SK-N-SH (cell line): ENCODE measurements around the gene C3orf20. TPM values are rescaled to one million over a fixed set of nuclear protein-coding genes. Genes with fewer than 3 reads are reported as not detected.

Experiments
- CTCF ChIA-PET: fragments of 300-600, 350-600 bp; formaldehyde crosslinking; extraction: SDS; loops from one replicate; lab custom pipeline; 2021; lab: Yijun Ruan, JAX
- POLR2A ChIA-PET: fragments of 350-600 bp; sonication (Branson Sonifier 250); formaldehyde crosslinking; extraction: SDS; loops from one replicate; lab custom pipeline; 2020; ENCODE audit warnings: antibody characterized with exemption, inconsistent platforms; lab: Yijun Ruan, JAX
- DNase-seq: peaks from one replicate; pipeline ENCODE4 v3.0.0; 2012
- H2AFZ ChIP-seq: fragments of 200-600 bp; sonication (generic); 2 replicates; pipeline ENCODE4 v1.8.1; 2016; ENCODE audit warnings: antibody characterized with exemption, mild to moderate bottlenecking, low read depth
- H3F3A ChIP-seq: fragments of 200-600 bp; sonication (generic); replicated peaks from 2 replicates; pipeline ENCODE3; 2016; ENCODE audit warnings: antibody characterized with exemption, mild to moderate bottlenecking; ENCODE audit not compliant: insufficient read depth
- H3K27ac ChIP-seq, 2 experiments: fragments of 200-500 bp in 1 of 2; fragments of 200-600 bp in 1 of 2; sonication (Bioruptor generic) in 1 of 2; sonication (generic), shearing (Covaris generic) in 1 of 2; 2 replicates each; pipeline versions ENCODE4 v1.5.1 to v1.6.1; 2014 to 2016; ENCODE audit warnings: low read depth in 2 of 2, inconsistent platforms in 1 of 2, low read length in 1 of 2, mild to moderate bottlenecking in 1 of 2, mixed read lengths in 1 of 2
- H3K27me3 ChIP-seq: fragments of 200-600 bp; sonication (generic), shearing (Covaris generic); 2 replicates; pipeline ENCODE4 v1.6.1; 2016; ENCODE audit warnings: mixed run types; ENCODE audit not compliant: insufficient read depth
- H3K36me3 ChIP-seq, 2 experiments: fragments of 200-500 bp in 1 of 2; fragments of 200-600 bp in 1 of 2; sonication (Bioruptor generic) in 1 of 2; sonication (generic) in 1 of 2; replicated peaks in 1 of 2; 2 replicates each; pipeline versions ENCODE3 to v1.5.1; 2014 to 2016; ENCODE audit warnings: low read length in 1 of 2, mild to moderate bottlenecking in 1 of 2; ENCODE audit not compliant: insufficient read depth in 2 of 2, control insufficient read depth in 1 of 2
- H3K4me1 ChIP-seq, 2 experiments: fragments of 200-500 bp in 1 of 2; fragments of 200-600 bp in 1 of 2; sonication (Bioruptor generic) in 1 of 2; sonication (generic), shearing (Covaris generic) in 1 of 2; 2 replicates each; pipeline versions ENCODE4 v1.5.1 to v1.6.1; 2014 to 2016; ENCODE audit warnings: low read depth in 1 of 2, low read length in 1 of 2, mixed run types in 1 of 2; ENCODE audit not compliant: insufficient read depth in 2 of 2, control insufficient read depth in 1 of 2
- H3K4me2 ChIP-seq: fragments of 200-600 bp; sonication (generic), shearing (Covaris generic); 2 replicates; pipeline ENCODE4 v1.6.1; 2017; ENCODE audit warnings: mixed run types
- H3K4me3 ChIP-seq, 2 experiments: fragments of 200-500 bp in 1 of 2; fragments of 200-600 bp in 1 of 2; sonication (Bioruptor generic) in 1 of 2; sonication (generic), shearing (Covaris generic) in 1 of 2; 2 replicates each; pipeline versions ENCODE4 v1.5.1 to v1.8.1; 2014 to 2016; ENCODE audit warnings: low read depth in 2 of 2, inconsistent platforms in 1 of 2, low read length in 1 of 2, mild to moderate bottlenecking in 1 of 2, mixed read lengths in 1 of 2, moderate library complexity in 1 of 2
- H3K79me2 ChIP-seq: fragments of 200-600 bp; sonication (generic); 2 replicates; pipeline ENCODE4 v1.8.1; 2017; ENCODE audit warnings: mild to moderate bottlenecking; ENCODE audit not compliant: insufficient read depth
- H3K9ac ChIP-seq: fragments of 200-600 bp; sonication (generic); 2 replicates; pipeline ENCODE4 v1.6.1; 2017; ENCODE audit warnings: mixed run types
- H3K9me2 ChIP-seq: fragments of 200-600 bp; sonication (generic); 2 replicates; pipeline ENCODE4 v1.6.1; 2017; ENCODE audit warnings: mixed run types
- H3K9me3 ChIP-seq: fragments of 200-600 bp; sonication (generic); 2 replicates; pipeline ENCODE4 v1.6.1; 2017; ENCODE audit warnings: mixed run types, mild to moderate bottlenecking, moderate library complexity
- H4K20me1 ChIP-seq: fragments of 200-600 bp; sonication (generic); 2 replicates; pipeline ENCODE4 v1.6.1; 2017; ENCODE audit warnings: mild to moderate bottlenecking, mixed run types; ENCODE audit not compliant: insufficient read depth
- ELF1 ChIP-seq: IDR thresholded peaks from 2 replicates; pipeline ENCODE4 v1.4.0; 2012
- EP300 ChIP-seq, 2 experiments: IDR thresholded peaks; 2 replicates each; pipeline versions ENCODE4 v1.4.0 to v1.6.1; 2012; ENCODE audit warnings: borderline replicate concordance in 1 of 2, low read depth in 1 of 2, low read length in 1 of 2
- EZH2phosphoT487 ChIP-seq: fragments of 200-600 bp; sonication (generic); IDR thresholded peaks from 2 replicates; pipeline ENCODE4 v1.6.1; 2017; ENCODE audit warnings: low read depth, mixed run types, mild to moderate bottlenecking, antibody characterized with exemption, moderate library complexity, borderline replicate concordance
- FOXJ3 ChIP-seq: sonication (generic); formaldehyde crosslinking; IDR thresholded peaks from 2 replicates; pipeline ENCODE4 v1.5.1; 2020; ENCODE audit warnings: mild to moderate bottlenecking, missing genetic modification reagents
- GATA2 ChIP-seq: sonication (generic); formaldehyde crosslinking; IDR thresholded peaks from 2 replicates; pipeline ENCODE4 v1.5.0; 2020; ENCODE audit warnings: mild to moderate bottlenecking, missing genetic modification reagents
- MEF2A ChIP-seq: IDR thresholded peaks from 2 replicates; pipeline ENCODE4 v1.4.0; 2012; ENCODE audit warnings: low read depth, borderline replicate concordance
- MXI1 ChIP-seq: IDR thresholded peaks from 2 replicates; pipeline ENCODE4 v1.6.1; 2012; ENCODE audit warnings: mild to moderate bottlenecking, low read depth, low read length, improper control_type of control experiment
- NFIC ChIP-seq: IDR thresholded peaks from 2 replicates; pipeline ENCODE4 v1.4.0; 2012; ENCODE audit warnings: borderline replicate concordance
- NRF1 ChIP-seq: IDR thresholded peaks from 2 replicates; pipeline ENCODE4 v1.6.1; 2012; ENCODE audit warnings: low read depth, mild to moderate bottlenecking, low read length
- POLR2AphosphoS5 ChIP-seq: IDR thresholded peaks from 2 replicates; pipeline ENCODE4 v1.6.1; 2012; ENCODE audit warnings: low read depth, low read length
- RCOR1 ChIP-seq: fragments of 150-350 bp; IDR thresholded peaks from 2 replicates; pipeline ENCODE4 v1.6.1; 2017; ENCODE audit warnings: antibody characterized with exemption, low read length
- SIN3A ChIP-seq: IDR thresholded peaks from 2 replicates; pipeline ENCODE4 v1.6.1; 2012; ENCODE audit warnings: low read depth, mild to moderate bottlenecking, low read length, moderate library complexity, borderline replicate concordance
- SMC3 ChIP-seq: IDR thresholded peaks from 2 replicates; pipeline ENCODE4 v1.6.1; 2012; ENCODE audit warnings: low read depth, low read length, improper control_type of control experiment
- TCF12 ChIP-seq: IDR thresholded peaks from 2 replicates; pipeline ENCODE4 v1.4.0; 2012
- WGBS: methylation state at CpG from one replicate; pipeline ENCODE4 v1.1.6; 2017; ENCODE audit warnings: low lambda C conversion rate; 5-methylcytosine and 5-hydroxymethylcytosine counted together
- polyA plus RNA-seq, 3 experiments: library from polyadenylated mRNA; depleted of rRNA; stranded (reverse); fragments of >200 nt; gene quantifications; 2 replicates each; pipeline ENCODE4 v1.2.3, GENCODE V29; 2012
- TF ChIP-seq, protein P1 (sequence below): fragments of 200-600 bp; sonication (generic); IDR thresholded peaks from 2 replicates; pipeline ENCODE4 v1.6.1; 2017; ENCODE audit warnings: antibody characterized with exemption, mild to moderate bottlenecking, moderate library complexity
- TF ChIP-seq, protein P2 (sequence below): IDR thresholded peaks from 2 replicates; pipeline ENCODE4 v1.6.1; 2012; ENCODE audit warnings: mild to moderate bottlenecking, low read depth, low read length, moderate library complexity
- TF ChIP-seq, protein P3 (sequence below): fragments of 150-350 bp; IDR thresholded peaks from 2 replicates; pipeline ENCODE4 v1.6.1; 2016; ENCODE audit warnings: mild to moderate bottlenecking, low read depth, low read length

The C3orf20 gene
- polyA plus RNA-seq, 1 of the 3 experiments (the other 2 are of a cell fraction): not detected

DNA sequence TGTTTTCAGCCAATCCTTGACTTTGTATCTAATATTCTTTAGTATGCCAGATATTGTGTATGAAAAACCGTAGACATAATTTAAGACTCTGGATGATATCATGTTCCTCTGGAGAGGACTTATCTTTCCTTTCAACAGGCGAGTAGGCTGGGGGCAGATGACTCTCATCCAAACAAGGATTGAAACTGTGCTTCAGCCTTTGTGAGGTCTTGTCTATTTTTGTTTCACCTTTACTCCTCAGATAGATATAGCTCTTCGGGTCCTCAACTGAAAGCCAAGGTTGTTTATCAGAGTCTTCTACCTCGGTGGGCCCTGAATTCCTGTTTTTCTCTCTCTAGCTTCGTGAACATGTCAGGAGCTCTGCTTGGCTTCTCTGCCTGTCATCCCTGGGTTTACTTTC is 66.0 kb downstream of the C3orf20 start:
- H3K9me3 ChIP-seq: no peaks in the 10 kb centered on the region
- no peak overlapping the region for H3K4me2 ChIP-seq
- no peaks in the 10 kb centered on the region for H3K4me1 ChIP-seq
- H3K36me3 ChIP-seq: no peaks in the 10 kb centered on the region
- TF ChIP-seq MXI1 (no peak), SIN3A (no peak), POLR2AphosphoS5 (no peak), EP300 (IDR thresholded peaks at IDR 0.05; ENCODE audit: borderline replicate concordance in 1 of 2, low read depth in 1 of 2, low read length in 1 of 2) (no peak), MEF2A (no peak), SMC3 (no peak), ELF1 (no peak), FOXJ3 (CRISPR knock-in tag) (no peak), GATA2 (CRISPR knock-in tag) (no peak), NRF1 (no peak), TCF12 (no peak), RCOR1 (no peak), NFIC (no peak), EZH2phosphoT487 (no peak)
- TF ChIP-seq, protein P1, sequence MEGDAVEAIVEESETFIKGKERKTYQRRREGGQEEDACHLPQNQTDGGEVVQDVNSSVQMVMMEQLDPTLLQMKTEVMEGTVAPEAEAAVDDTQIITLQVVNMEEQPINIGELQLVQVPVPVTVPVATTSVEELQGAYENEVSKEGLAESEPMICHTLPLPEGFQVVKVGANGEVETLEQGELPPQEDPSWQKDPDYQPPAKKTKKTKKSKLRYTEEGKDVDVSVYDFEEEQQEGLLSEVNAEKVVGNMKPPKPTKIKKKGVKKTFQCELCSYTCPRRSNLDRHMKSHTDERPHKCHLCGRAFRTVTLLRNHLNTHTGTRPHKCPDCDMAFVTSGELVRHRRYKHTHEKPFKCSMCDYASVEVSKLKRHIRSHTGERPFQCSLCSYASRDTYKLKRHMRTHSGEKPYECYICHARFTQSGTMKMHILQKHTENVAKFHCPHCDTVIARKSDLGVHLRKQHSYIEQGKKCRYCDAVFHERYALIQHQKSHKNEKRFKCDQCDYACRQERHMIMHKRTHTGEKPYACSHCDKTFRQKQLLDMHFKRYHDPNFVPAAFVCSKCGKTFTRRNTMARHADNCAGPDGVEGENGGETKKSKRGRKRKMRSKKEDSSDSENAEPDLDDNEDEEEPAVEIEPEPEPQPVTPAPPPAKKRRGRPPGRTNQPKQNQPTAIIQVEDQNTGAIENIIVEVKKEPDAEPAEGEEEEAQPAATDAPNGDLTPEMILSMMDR: no peak
- TF ChIP-seq, protein P2, sequence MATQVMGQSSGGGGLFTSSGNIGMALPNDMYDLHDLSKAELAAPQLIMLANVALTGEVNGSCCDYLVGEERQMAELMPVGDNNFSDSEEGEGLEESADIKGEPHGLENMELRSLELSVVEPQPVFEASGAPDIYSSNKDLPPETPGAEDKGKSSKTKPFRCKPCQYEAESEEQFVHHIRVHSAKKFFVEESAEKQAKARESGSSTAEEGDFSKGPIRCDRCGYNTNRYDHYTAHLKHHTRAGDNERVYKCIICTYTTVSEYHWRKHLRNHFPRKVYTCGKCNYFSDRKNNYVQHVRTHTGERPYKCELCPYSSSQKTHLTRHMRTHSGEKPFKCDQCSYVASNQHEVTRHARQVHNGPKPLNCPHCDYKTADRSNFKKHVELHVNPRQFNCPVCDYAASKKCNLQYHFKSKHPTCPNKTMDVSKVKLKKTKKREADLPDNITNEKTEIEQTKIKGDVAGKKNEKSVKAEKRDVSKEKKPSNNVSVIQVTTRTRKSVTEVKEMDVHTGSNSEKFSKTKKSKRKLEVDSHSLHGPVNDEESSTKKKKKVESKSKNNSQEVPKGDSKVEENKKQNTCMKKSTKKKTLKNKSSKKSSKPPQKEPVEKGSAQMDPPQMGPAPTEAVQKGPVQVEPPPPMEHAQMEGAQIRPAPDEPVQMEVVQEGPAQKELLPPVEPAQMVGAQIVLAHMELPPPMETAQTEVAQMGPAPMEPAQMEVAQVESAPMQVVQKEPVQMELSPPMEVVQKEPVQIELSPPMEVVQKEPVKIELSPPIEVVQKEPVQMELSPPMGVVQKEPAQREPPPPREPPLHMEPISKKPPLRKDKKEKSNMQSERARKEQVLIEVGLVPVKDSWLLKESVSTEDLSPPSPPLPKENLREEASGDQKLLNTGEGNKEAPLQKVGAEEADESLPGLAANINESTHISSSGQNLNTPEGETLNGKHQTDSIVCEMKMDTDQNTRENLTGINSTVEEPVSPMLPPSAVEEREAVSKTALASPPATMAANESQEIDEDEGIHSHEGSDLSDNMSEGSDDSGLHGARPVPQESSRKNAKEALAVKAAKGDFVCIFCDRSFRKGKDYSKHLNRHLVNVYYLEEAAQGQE: no peak
- TF ChIP-seq, protein P3, sequence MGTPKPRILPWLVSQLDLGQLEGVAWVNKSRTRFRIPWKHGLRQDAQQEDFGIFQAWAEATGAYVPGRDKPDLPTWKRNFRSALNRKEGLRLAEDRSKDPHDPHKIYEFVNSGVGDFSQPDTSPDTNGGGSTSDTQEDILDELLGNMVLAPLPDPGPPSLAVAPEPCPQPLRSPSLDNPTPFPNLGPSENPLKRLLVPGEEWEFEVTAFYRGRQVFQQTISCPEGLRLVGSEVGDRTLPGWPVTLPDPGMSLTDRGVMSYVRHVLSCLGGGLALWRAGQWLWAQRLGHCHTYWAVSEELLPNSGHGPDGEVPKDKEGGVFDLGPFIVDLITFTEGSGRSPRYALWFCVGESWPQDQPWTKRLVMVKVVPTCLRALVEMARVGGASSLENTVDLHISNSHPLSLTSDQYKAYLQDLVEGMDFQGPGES: no peak
- H3K27me3 ChIP-seq: no peaks in the 10 kb centered on the region
- WGBS: 5% methylated on average over 5 of the region's 5 CpGs
- DNase-seq: no peak
- H3F3A ChIP-seq: no peaks in the 10 kb centered on the region
- no peaks in the 10 kb centered on the region for H3K9me2 ChIP-seq
- ChIA-PET POLR2A (no interaction called here), CTCF (interaction anchor here (1.4 kb wide), 1 partner anchor 16 kb away, joined by 3 read pairs; no protein-coding TSS in a partner anchor)
- H3K9ac ChIP-seq: no peak overlapping the region
- no peak overlapping the region for H3K27ac ChIP-seq
- no peak overlapping the region for H3K4me3 ChIP-seq
- H2AFZ ChIP-seq: no peak overlapping the region
- no peaks in the 10 kb centered on the region for H4K20me1 ChIP-seq
- H3K79me2 ChIP-seq: no peaks in the 10 kb centered on the region
